ENCODE results near the gene SLC2A1.

SLC2A1 gene

DNA sequence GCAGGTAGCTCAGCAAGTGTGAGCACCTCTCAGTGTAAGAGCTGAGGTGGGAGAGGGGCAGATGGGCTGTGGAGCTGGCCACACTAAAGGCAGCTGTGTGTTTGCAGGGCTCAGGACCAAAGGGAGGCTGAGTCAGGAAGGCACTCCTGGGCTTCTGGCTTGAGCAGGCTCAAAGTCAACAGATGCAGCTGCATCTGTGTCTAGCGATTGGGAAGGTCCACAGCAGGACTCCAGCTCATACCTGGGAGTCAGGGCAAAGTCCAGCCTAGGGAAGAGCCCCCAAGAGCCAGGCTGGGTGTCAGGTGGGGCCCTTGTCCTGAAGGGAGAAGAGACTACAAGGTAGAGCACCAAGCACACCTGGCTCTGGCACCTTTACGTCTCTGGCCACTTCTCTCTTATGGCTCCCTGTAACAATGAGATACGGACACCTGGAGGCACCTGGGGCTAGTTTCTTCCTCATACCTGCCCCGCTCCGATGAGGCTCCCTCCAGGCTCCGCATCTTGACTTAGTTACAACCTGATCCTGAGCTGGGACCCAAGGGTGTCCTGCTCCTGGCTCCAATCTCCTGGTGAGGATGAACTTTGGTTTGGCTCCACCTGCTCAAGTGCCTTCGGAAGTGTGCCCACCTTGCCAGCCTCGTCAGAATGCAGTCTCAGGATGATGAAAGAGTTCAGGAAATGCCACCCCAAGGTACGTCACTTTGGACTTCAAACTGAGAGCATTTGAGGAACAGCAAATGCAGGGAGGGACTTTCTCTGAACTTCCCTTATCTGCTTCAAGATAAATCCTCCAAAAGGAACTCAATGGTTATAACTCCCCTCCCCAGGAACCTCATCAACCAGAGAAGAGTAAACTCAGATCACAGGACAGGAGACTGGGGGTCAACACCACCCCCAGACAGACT lies 21.5 kb upstream of the SLC2A1 start:
- no peak for DNase-seq

DNA sequence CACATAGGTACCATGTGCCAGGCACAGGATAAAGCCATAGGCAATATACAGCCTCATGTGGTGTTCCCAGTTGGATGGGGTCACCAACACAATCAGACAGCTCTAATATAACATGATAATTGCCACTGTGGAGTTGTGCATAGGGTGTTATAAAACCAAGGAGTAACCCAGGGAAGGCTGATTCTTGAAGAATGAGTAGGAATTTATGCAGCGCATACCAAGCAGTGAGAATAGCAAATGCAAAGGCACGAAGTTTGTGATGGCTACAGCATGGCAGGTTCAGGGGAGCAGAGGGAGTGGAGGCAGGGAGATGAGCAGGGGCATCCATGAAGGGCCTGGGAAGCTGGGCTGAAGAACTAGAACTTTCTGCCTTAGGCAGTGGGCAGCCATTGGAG lies 20.4 kb upstream of the SLC2A1 start:
- no peak for DNase-seq

DNA sequence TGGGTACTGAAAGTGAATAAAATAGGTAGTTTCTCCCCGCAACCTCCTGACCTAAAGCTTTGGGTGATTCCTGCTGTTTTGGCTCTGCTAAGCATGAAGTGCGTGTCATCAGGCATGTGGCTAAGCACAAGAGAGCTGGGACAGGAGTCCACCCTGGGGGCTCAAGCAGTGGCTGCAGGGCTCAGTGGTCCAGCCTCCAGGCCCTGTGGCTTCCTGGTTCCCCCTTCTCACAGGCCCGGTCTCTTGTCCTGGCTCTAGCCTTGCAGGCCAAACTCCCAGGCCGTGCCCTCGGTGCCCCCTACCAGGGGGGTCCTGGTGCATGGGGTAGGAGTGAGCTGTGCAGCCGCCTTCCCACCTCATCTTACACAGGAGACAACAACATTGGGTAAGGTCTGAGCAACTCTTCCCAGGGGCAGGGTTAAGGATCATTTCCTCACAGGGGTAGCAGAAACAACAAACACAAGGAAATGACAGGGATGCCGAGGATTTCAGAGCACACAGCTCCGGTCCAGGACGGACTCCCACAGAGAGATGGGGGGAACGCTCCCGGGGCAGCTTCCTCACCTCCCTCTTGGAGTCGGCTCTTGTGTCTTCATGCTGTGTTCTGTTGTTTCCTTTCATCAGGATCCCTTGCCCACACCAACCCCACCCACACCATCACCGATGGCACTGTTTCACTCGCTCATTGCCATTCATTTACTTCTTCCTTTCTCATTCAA lies 19.8 kb upstream of the SLC2A1 start:
- DNase-seq: no peak

DNA sequence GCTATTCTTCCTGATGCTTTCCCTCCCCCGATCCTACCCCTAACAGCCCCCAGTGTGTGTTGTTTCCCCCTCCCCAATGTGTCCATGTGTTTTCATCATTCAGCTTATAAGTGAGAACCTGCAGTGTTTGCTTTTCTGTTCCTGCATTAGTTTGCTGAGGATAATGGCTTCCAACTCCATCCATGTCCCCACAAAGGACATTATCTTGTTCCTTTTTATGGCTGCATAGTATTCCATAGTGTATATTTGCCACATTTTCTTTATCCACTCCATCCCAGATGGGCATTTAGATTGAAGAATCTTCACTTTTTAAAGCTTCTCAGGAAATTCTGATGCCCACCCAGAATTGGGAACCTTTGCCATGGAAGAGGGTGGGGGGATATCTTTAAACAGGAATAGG lies 19.0 kb upstream of the SLC2A1 start:
- DNase-seq: no peak

GRCh38 chr1:42975561-42976225 lies 17.0 kb upstream of the SLC2A1 start:
- DNase-seq: no peak

- no peak for DNase-seq
Measured at GRCh38 chr1:42974767-42975437, 16.2 kb upstream of the SLC2A1 start.

- DNase-seq: no peak
Measured at GRCh38 chr1:42973799-42974198, 15.1 kb upstream of the SLC2A1 start.

DNA sequence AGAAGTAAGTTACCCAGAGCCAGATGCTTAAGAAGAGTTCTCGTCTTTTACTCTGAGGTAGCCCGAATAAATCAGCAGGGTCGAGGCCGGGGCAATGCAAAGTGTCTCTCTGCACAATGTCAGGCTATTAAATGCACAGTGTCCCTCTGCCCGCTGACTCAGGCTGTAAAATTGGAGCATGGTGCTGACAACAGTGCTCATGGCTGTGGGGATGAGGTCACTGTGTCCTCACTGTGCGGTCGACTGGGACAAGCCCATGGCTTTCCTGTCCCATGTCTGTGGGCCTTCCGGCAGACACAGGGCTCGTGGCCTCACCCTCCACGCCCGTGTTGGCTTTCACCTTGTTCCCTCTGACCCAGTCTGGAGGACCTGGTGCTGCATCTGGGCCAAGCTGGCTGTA lies 14.6 kb upstream of the SLC2A1 start:
- no peak for DNase-seq

GRCh38 chr1:42971841-42972291 lies 13.2 kb upstream of the SLC2A1 start:
- DNase-seq: no peak

GRCh38 chr1:42970143-42970542 lies 11.5 kb upstream of the SLC2A1 start:
- DNase-seq: no peak

- no peak for DNase-seq
Measured at GRCh38 chr1:42968654-42969053, 10.0 kb upstream of the SLC2A1 start.

- no peak for DNase-seq
Measured at GRCh38 chr1:42966688-42967612, 8.3 kb upstream of the SLC2A1 start.

GRCh38 chr1:42965378-42965777 lies 6.7 kb upstream of the SLC2A1 start:
- no peak for DNase-seq

GRCh38 chr1:42964044-42964812 lies 5.6 kb upstream of the SLC2A1 start:
- no peak for DNase-seq

DNA sequence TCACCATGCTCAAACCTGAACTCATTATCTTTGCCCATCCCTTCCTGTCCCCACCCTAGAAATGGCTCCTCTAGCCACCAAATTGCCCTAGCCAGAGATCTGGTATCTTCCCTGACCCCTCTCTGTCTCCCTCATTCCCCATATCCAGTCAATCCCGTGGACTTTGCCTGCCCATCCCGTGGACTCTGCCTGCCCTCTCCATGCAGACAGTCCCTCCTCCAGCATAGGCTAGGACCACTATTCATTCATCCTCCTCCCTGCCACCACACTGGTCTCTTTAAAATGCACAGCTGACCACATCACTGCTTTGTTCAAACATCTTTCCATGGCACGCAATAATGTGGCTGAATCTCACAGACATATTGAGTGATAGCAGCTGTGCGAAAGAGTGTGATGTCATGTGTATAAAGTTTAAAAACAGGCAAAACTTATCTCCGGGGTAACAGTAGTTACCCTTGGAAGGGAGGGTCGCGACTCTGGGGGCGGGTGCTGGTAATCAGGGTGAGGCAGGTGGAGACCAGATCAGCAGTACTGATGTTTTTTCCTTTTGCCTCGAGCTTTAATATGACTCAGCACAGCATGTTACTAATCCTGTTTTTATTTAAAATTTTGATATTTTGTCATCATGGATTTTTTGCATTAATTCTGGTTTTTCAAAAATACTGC lies 4.8 kb upstream of the SLC2A1 start:
- DNase-seq: no peak

GRCh38 chr1:42962641-42963377 lies 4.1 kb upstream of the SLC2A1 start:
- no peak for DNase-seq

- DNase-seq: no peak
Measured at GRCh38 chr1:42961312-42962091, 2.8 kb upstream of the SLC2A1 start.

- no peak for DNase-seq
Measured at GRCh38 chr1:42960566-42961311, 2.1 kb upstream of the SLC2A1 start.

GRCh38 chr1:42960122-42960390 lies 1.4 kb upstream of the SLC2A1 start:
- no peak for DNase-seq
